GM19452 (cell line): ENCODE data around the gene EXOC8.
"Not testable (repeated sequence)": the region's sequence is repeated elsewhere in the genome, so short reads cannot be mapped to it uniquely, and the experiment has no call there.

Experiments used
- ATAC-seq: cut with Tn5 transposase; IDR thresholded peaks from one replicate; pipeline ENCODE4 v1.9.1; 2021; ENCODE audit not compliant: unreplicated experiment

The EXOC8 gene

GRCh38 chr1:231354330-231355020 lies 16.8 kb upstream of the EXOC8 start:
- no peak for ATAC-seq

- no peak for ATAC-seq
Observed at GRCh38 chr1:231353086-231353485, 15.4 kb upstream of the EXOC8 start.

- no peak for ATAC-seq
Observed at GRCh38 chr1:231351816-231352215, 14.2 kb upstream of the EXOC8 start.

- ATAC-seq = not testable (repeated sequence)
Observed at GRCh38 chr1:231348856-231349255, 11.2 kb upstream of the EXOC8 start.

GRCh38 chr1:231348442-231348841 lies 10.8 kb upstream of the EXOC8 start:
- no peak for ATAC-seq

- no peak for ATAC-seq
Observed at GRCh38 chr1:231347961-231348360, 10.3 kb upstream of the EXOC8 start.

GRCh38 chr1:231340328-231341013 lies 2.8 kb upstream of the EXOC8 start:
- no peak for ATAC-seq

- ATAC-seq = peak; percentile 6
Observed at GRCh38 chr1:231338270-231339128, 847 bp upstream of the EXOC8 start, which contains the start of gene SPRTN. Gene SPRTN, plus strand, starts transcription at chr1:231338293. Its CDS starts 91 bp downstream, at chr1:231338384.

GRCh38 chr1:231337043-231337471 lies 595 bp downstream of the EXOC8 start:
- ATAC-seq = peak; percentile 0

- no peak for ATAC-seq
Observed at GRCh38 chr1:231335663-231336602, 1.7 kb downstream of the EXOC8 start.

- ATAC-seq = no peak
Observed at GRCh38 chr1:231334952-231335351, 2.7 kb downstream of the EXOC8 start.

- ATAC-seq = no peak
Observed at GRCh38 chr1:231334079-231334666, 3.5 kb downstream of the EXOC8 start.

GRCh38 chr1:231332761-231333160 lies 4.9 kb downstream of the EXOC8 start:
- ATAC-seq = no peak

GRCh38 chr1:231329483-231329882 lies 8.2 kb downstream of the EXOC8 start:
- no peak for ATAC-seq

GRCh38 chr1:231327617-231328016 lies 10.0 kb downstream of the EXOC8 start:
- no peak for ATAC-seq

- ATAC-seq = no peak
Observed at GRCh38 chr1:231326248-231326647, 11.4 kb downstream of the EXOC8 start.

GRCh38 chr1:231324660-231325059 lies 13.0 kb downstream of the EXOC8 start:
- no peak for ATAC-seq

GRCh38 chr1:231322880-231323530 lies 14.6 kb downstream of the EXOC8 start:
- ATAC-seq = no peak

GRCh38 chr1:231319080-231319479 lies 18.6 kb downstream of the EXOC8 start:
- ATAC-seq = no peak

- ATAC-seq = no peak
Observed at GRCh38 chr1:231318568-231318967, 19.1 kb downstream of the EXOC8 start.
